Endodermal cell (in vitro differentiated cells): ENCODE data around the gene ACBD3. TPM values are rescaled to one million over a fixed set of nuclear protein-coding genes. Genes with fewer than 3 reads are reported as not detected.

Experiments
- DNase-seq: peaks from one replicate; pipeline ENCODE4 v3.0.0-alpha.2; 2017
- H3K27ac ChIP-seq: 2 replicates; pipeline ENCODE4 v1.5.1; 2013; ENCODE audit warnings: mild to moderate bottlenecking, low read depth, low read length, moderate library complexity
- H3K27me3 ChIP-seq: 2 replicates; pipeline ENCODE4 v1.6.1; 2013; ENCODE audit warnings: mild to moderate bottlenecking, low read length, moderate library complexity; ENCODE audit not compliant: insufficient read depth, control insufficient read depth, poor library complexity, severe bottlenecking
- H3K36me3 ChIP-seq: 2 replicates; pipeline ENCODE4 v1.7.0; 2013; ENCODE audit warnings: mild to moderate bottlenecking, low read length, moderate library complexity; ENCODE audit not compliant: control insufficient read depth, insufficient read depth
- H3K4me1 ChIP-seq: one replicate; pipeline ENCODE4 v1.7.0; 2013; ENCODE audit warnings: low read length; ENCODE audit not compliant: control insufficient read depth, insufficient read depth
- H3K4me3 ChIP-seq: 2 replicates; pipeline ENCODE4 v1.5.1; 2013; ENCODE audit warnings: mild to moderate bottlenecking, low read length, moderate library complexity
- H3K9ac ChIP-seq: 2 replicates; pipeline ENCODE4 v1.6.1; 2013; ENCODE audit warnings: mild to moderate bottlenecking, low read length, moderate library complexity; ENCODE audit not compliant: poor library complexity, severe bottlenecking; ENCODE audit errors: extremely low read depth
- H3K9me3 ChIP-seq: 2 replicates; pipeline ENCODE4 v1.6.1; 2013; ENCODE audit warnings: mild to moderate bottlenecking, low read length, moderate library complexity; ENCODE audit not compliant: control insufficient read depth
- H3K27ac Mint-ChIP-seq: 2 replicates; pipeline ENCODE4 v1.8.0; 2020; ENCODE audit warnings: mixed read lengths
- H3K27me3 Mint-ChIP-seq: 2 replicates; pipeline ENCODE4 v1.8.0; 2021; ENCODE audit warnings: mild to moderate bottlenecking, mixed read lengths; ENCODE audit not compliant: insufficient read depth
- H3K36me3 Mint-ChIP-seq: 2 replicates; pipeline ENCODE4 v1.8.0; 2020; ENCODE audit warnings: low read depth, mixed read lengths
- H3K4me1 Mint-ChIP-seq: 2 replicates; pipeline ENCODE4 v1.8.0; 2020; ENCODE audit warnings: mixed read lengths
- H3K4me3 Mint-ChIP-seq: 2 replicates; pipeline ENCODE4 v1.8.0; 2020; ENCODE audit warnings: mild to moderate bottlenecking, moderate library complexity, mixed read lengths
- H3K9me3 Mint-ChIP-seq: 2 replicates; pipeline ENCODE4 v1.8.0; 2020; ENCODE audit warnings: mild to moderate bottlenecking, mixed read lengths
- CTCF ChIP-seq: fragments of 200-600 bp; sonication (generic); conservative IDR thresholded peaks from 2 replicates; pipeline ENCODE4 v1.5.0; 2021; ENCODE audit warnings: antibody characterized with exemption, mild to moderate bottlenecking
- WGBS, 2 experiments: methylation state at CpG; one replicate each; pipeline versions ENCODE4 v1.1.5 to v1.1.7; 2013; ENCODE audit warnings: missing lambda C conversion rate in 2 of 2, mixed read lengths in 1 of 2; ENCODE audit not compliant: insufficient coverage in 1 of 2, insufficient read length in 1 of 2; 5-methylcytosine and 5-hydroxymethylcytosine counted together
- total RNA-seq, 2 donors: library from RNA; stranded (reverse); fragmentation: NEBNext Ultra II Directional in 1 of 2; extraction: Animal tissue kit (Norgen Biotek cat#: 25700) in 1 of 2; gene quantifications; 2 replicates in 1 of 2; 3 replicates in 1 of 2; pipeline ENCODE4 v1.2.1, GENCODE V29; 2021

ACBD3 gene
- total RNA-seq, 2 donors from 2014 or later: 34.8 to 48.0 TPM

DNA sequence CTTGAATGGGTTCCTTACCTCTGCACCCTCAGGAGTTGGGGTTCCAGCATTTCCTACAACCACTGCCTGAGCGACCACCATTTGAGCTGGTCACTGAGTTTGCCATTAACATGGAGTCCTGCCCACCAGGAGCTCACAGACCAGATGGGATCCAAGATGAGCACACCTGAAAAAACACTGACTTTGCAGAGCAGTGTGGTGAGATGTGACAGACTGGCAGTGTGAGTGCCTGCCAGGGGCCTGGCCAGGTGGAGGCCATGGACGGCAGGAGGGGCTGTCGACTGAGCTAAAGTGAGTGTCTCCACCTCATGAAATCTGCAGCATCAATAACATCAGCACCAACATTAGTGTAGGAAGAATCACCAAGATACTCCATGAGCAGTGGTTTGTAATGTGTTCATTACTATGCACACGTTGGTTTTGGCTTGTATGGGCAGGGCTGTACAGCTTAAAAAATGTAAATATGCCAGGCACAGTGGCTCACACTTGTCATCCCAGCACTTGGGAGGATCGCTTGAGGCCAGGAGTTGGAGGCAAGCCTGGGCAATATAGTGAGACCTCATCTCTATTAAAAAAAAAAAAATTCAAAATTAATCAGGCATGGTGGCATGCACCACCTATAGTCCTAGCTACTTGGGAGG lies 24.8 kb upstream of the ACBD3 start:
- DNase-seq: peak; percentile 72
- Mint-ChIP-seq H3K9me3 (no peaks in the 10 kb centered on the region), H3K4me3 (no peak overlapping the region), H3K36me3 (no peaks in the 10 kb centered on the region), H3K27me3 (no peaks in the 10 kb centered on the region), H3K4me1 (peaks cover 57% of the 10 kb centered on the region), H3K27ac (peak overlapping the region; percentile 73)
- peaks cover 38% of the 10 kb centered on the region for H3K4me1 ChIP-seq
- TF ChIP-seq CTCF: no peak
- H3K9ac ChIP-seq: no peak overlapping the region
- no peaks in the 10 kb centered on the region for H3K9me3 ChIP-seq
- H3K4me3 ChIP-seq: peak overlapping the region; percentile 50
- no peaks in the 10 kb centered on the region for H3K27me3 ChIP-seq
- no peaks in the 10 kb centered on the region for H3K36me3 ChIP-seq
- H3K27ac ChIP-seq: peak overlapping the region; percentile 30
- WGBS, 2 experiments: 80 to 93% methylated on average over 3 to 5 of the region's 5 CpGs

GRCh38 chr1:226210571-226211176 lies 24.1 kb upstream of the ACBD3 start:
- peak overlapping the region; percentile 73 for H3K27ac Mint-ChIP-seq
- peak overlapping the region; percentile 7 for H3K4me3 Mint-ChIP-seq
- peak; percentile 93 for DNase-seq
- Histone ChIP-seq H3K27ac (peak overlapping the region; percentile 30), H3K36me3 (no peaks in the 10 kb centered on the region), H3K4me1 (peaks cover 33% of the 10 kb centered on the region), H3K9me3 (no peaks in the 10 kb centered on the region), H3K27me3 (no peaks in the 10 kb centered on the region), H3K4me3 (peak overlapping the region; percentile 50), H3K9ac (no peak overlapping the region)
- no peaks in the 10 kb centered on the region for H3K36me3 Mint-ChIP-seq
- WGBS, 2 experiments: 8 to 18% methylated on average over 5 to 7 of the region's 7 CpGs
- TF ChIP-seq CTCF: no peak
- H3K4me1 Mint-ChIP-seq: peaks cover 51% of the 10 kb centered on the region
- no peaks in the 10 kb centered on the region for H3K27me3 Mint-ChIP-seq
- no peaks in the 10 kb centered on the region for H3K9me3 Mint-ChIP-seq

- Mint-ChIP-seq H3K27me3 (no peaks in the 10 kb centered on the region), H3K4me3 (no peak overlapping the region), H3K9me3 (no peaks in the 10 kb centered on the region), H3K27ac (no peak overlapping the region), H3K36me3 (no peaks in the 10 kb centered on the region), H3K4me1 (peaks cover 41% of the 10 kb centered on the region)
- 93 to 95% methylated on average over 16 to 17 of the region's 17 CpGs for WGBS, 2 experiments
- Histone ChIP-seq H3K36me3 (no peaks in the 10 kb centered on the region), H3K4me1 (peaks cover 24% of the 10 kb centered on the region), H3K27me3 (no peaks in the 10 kb centered on the region), H3K9me3 (no peaks in the 10 kb centered on the region), H3K9ac (no peak overlapping the region), H3K27ac (no peak overlapping the region), H3K4me3 (no peak overlapping the region)
- TF ChIP-seq CTCF: no peak
- peak; percentile 56 for DNase-seq
Measured at GRCh38 chr1:226209307-226210059, 22.9 kb upstream of the ACBD3 start.
